HEK293T (cell line): Measurements from ENCODE around the gene FAM120B.

ENCODE experiments used
- ELF4 ChIP-seq: fragments of 450-650 bp; IDR thresholded peaks from 2 replicates; pipeline ENCODE4 v1.6.1; 2017; ENCODE audit warnings: antibody characterized with exemption
- FOXM1 ChIP-seq: fragments of 450-650 bp; IDR thresholded peaks from 2 replicates; pipeline ENCODE4 v1.6.1; 2017; ENCODE audit warnings: mild to moderate bottlenecking, borderline replicate concordance
- HDGF ChIP-seq: fragments of 450-650 bp; IDR thresholded peaks from 2 replicates; pipeline ENCODE4 v1.6.1; 2017; ENCODE audit warnings: antibody characterized with exemption, borderline replicate concordance
- NFRKB ChIP-seq: fragments of 450-650 bp; IDR thresholded peaks from 2 replicates; pipeline ENCODE4 v1.6.1; 2016; ENCODE audit warnings: mild to moderate bottlenecking, moderate library complexity
- SP1 ChIP-seq: fragments of 450-650 bp; IDR thresholded peaks from 2 replicates; pipeline ENCODE4 v1.6.1; 2017
- SUZ12 ChIP-seq: fragments of 450-650 bp; IDR thresholded peaks from 2 replicates; pipeline ENCODE4 v1.6.1; 2016; ENCODE audit warnings: mild to moderate bottlenecking

DNA sequence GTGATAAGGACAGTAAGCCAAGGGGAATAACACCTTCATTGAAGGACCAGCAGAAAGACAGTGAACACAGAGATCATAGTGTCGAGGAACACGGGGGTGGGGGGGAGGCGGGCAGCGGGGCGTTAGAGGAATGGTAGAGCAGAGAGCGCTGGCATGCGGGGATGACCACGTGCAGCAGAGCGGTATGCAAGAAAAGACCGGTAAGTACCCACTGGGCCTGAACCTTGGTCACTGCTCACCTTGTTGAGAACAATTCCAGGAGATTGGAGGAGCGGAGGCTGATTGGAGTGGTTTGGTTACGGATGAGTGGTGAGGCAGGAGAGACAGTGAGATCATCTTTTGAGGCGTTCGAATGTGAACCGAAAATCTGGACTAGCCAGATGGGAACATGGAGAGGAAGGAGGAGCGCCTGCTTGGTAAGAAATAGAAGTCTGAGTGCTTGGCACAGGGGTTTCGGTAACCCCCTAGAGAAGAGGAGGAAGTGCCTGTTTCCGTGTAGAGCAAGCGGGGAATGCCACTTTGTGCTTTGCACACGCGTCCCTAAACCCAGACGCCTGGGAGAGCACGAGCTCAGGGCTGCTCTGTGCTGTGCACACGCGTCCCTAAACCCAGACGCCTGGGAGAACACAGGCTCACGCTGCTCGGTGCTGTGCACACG lies 70.0 kb downstream of the FAM120B start:
- no peak for TF ChIP-seq HDGF
- no peak for TF ChIP-seq NFRKB
- TF ChIP-seq SUZ12: no peak
- no peak for TF ChIP-seq FOXM1
- TF ChIP-seq ELF4: no peak
- no peak for TF ChIP-seq SP1
